Activated CD8-positive, alpha-beta T cell treated with anti-CD3 and anti-CD28 coated beads for 36 hours (primary cell): Measurements from ENCODE around the gene TMEM74B. TPM values are rescaled to one million over a fixed set of nuclear protein-coding genes. Genes with fewer than 3 reads are reported as not detected.

Experiments
- ATAC-seq: fragments of 200-7000 bp; cut with Tn5 transposase; one replicate; pipeline ENCODE4 v1.10.0; 2021; ENCODE audit warnings: mild to moderate bottlenecking, moderate library complexity
- CTCF ChIA-PET: fragments of 350-600 bp; sonication (Branson Sonifier 250); formaldehyde crosslinking; loops from one replicate; lab custom pipeline; 2021; ENCODE audit warnings: antibody characterized with exemption; lab: Charles Lee
- POLR2A ChIA-PET: fragments of 350-600 bp; sonication (Branson Sonifier 250); formaldehyde crosslinking; loops from one replicate; lab custom pipeline; 2021; ENCODE audit warnings: antibody characterized with exemption; lab: Charles Lee
- DNase-seq: peaks from one replicate; pipeline ENCODE4 v3.0.0-alpha.2; 2020
- H3K27ac Mint-ChIP-seq: one replicate; pipeline ENCODE4 v1.8.0; 2021; ENCODE audit warnings: mild to moderate bottlenecking, mixed read lengths
- H3K27me3 Mint-ChIP-seq: one replicate; pipeline ENCODE4 v1.8.0; 2021; ENCODE audit warnings: mixed read lengths
- H3K36me3 Mint-ChIP-seq: one replicate; pipeline ENCODE4 v1.8.0; 2021; ENCODE audit warnings: low read depth, mixed read lengths
- H3K4me1 Mint-ChIP-seq: one replicate; pipeline ENCODE4 v1.8.0; 2021; ENCODE audit warnings: low read depth, mixed read lengths
- H3K4me3 Mint-ChIP-seq: one replicate; pipeline ENCODE4 v1.8.0; 2021; ENCODE audit warnings: mild to moderate bottlenecking, moderate library complexity, mixed read lengths
- H3K9me3 Mint-ChIP-seq: one replicate; pipeline ENCODE4 v1.8.0; 2021; ENCODE audit warnings: mixed read lengths
- CTCF ChIP-seq: fragments of 200-600 bp; IDR thresholded peaks from one replicate; pipeline ENCODE4 v1.8.0; 2022; ENCODE audit warnings: antibody characterized with exemption, mild to moderate bottlenecking
- intact Hi-C: fragments of 100-400 bp; cut with micrococcal nuclease; formaldehyde crosslinking; loops from one replicate; pipeline ENCODE4 v1.10.0; 2022
- total RNA-seq, 2 experiments: library from RNA; stranded (reverse); gene quantifications; one replicate each; pipeline ENCODE4 v1.2.3, GENCODE V29; 2021

Gene TMEM74B
- total RNA-seq, 2 experiments from 2014 or later: 1.8 to 2.2 TPM

DNA sequence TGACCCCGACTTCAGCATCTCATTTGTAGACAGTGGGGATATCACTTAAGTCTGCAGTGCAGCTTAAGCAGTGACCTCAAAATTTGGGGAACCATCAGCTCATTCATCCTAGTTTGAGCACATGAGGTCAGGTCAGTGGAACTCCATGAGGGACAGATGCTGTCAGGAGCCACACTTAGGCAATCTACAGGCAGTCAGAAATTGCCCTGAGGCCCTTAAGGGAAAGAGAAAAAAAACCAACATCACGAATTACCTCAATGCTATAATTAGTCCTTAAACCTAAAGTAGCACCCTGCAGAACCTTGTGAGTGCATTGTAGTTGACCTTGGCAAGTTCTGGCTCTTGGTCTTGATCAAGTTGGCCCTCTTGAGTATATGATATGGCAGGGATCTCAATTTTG, 21.1 kb downstream of the TMEM74B start:
- no peak overlapping the region for H3K4me3 Mint-ChIP-seq
- no peak overlapping the region for H3K27ac Mint-ChIP-seq
- no peaks in the 10 kb centered on the region for H3K27me3 Mint-ChIP-seq
- no peak for DNase-seq
- H3K9me3 Mint-ChIP-seq: no peaks in the 10 kb centered on the region
- intact Hi-C loops: no loop called here
- CTCF ChIA-PET: no interaction called here
- POLR2A ChIA-PET: interaction anchor here (1.0 kb wide), 1 partner anchor 13 kb away, joined by 3 read pairs; no protein-coding TSS in a partner anchor
- H3K4me1 Mint-ChIP-seq: no peaks in the 10 kb centered on the region
- ATAC-seq: no peak
- peaks cover 53% of the 10 kb centered on the region for H3K36me3 Mint-ChIP-seq
- TF ChIP-seq CTCF: no peak

GRCh38 chr20:1163105-1163504, 21.7 kb downstream of the TMEM74B start:
- no peak overlapping the region for H3K4me3 Mint-ChIP-seq
- H3K4me1 Mint-ChIP-seq: no peaks in the 10 kb centered on the region
- ATAC-seq (no peak), DNase-seq (no peak)
- no peak overlapping the region for H3K27ac Mint-ChIP-seq
- no peaks in the 10 kb centered on the region for H3K27me3 Mint-ChIP-seq
- H3K9me3 Mint-ChIP-seq: no peaks in the 10 kb centered on the region
- intact Hi-C loops: no loop called here
- ChIA-PET CTCF (no interaction called here), POLR2A (interaction anchor here (1.0 kb wide), 1 partner anchor 43 kb away, joined by 4 read pairs; no protein-coding TSS in a partner anchor)
- no peak for TF ChIP-seq CTCF
- H3K36me3 Mint-ChIP-seq: peaks cover 48% of the 10 kb centered on the region

DNA sequence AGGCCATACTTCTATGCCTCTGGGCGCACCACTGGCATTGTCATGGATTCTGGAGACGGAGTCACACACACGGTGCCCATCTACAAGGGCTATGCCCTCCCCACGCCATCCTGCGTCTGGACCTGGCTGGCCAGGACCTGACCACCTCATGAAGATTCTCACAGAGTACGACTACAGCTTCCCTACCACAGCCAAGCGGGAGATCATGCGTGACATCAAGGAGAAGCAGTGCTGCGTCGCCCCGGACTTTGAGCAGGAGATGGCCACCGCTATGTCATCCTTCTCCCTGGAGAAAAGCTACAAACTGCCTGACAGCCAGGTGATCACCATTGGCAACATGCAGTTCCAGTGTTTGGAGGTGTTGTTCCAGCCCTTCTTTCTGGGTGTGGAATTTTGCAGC, 23.8 kb downstream of the TMEM74B start:
- H3K27me3 Mint-ChIP-seq: no peaks in the 10 kb centered on the region
- POLR2A ChIA-PET: interaction anchor here (1.6 kb wide), 1 partner anchor 9 kb away, joined by 5 read pairs; no protein-coding TSS in a partner anchor
- peaks cover 42% of the 10 kb centered on the region for H3K36me3 Mint-ChIP-seq
- no peak overlapping the region for H3K4me3 Mint-ChIP-seq
- H3K4me1 Mint-ChIP-seq: no peaks in the 10 kb centered on the region
- H3K9me3 Mint-ChIP-seq: no peaks in the 10 kb centered on the region
- CTCF ChIA-PET: no interaction called here
- no peak overlapping the region for H3K27ac Mint-ChIP-seq
- intact Hi-C loops: no loop called here
- DNase-seq: no peak
- no peak for ATAC-seq
- no peak for TF ChIP-seq CTCF

DNA sequence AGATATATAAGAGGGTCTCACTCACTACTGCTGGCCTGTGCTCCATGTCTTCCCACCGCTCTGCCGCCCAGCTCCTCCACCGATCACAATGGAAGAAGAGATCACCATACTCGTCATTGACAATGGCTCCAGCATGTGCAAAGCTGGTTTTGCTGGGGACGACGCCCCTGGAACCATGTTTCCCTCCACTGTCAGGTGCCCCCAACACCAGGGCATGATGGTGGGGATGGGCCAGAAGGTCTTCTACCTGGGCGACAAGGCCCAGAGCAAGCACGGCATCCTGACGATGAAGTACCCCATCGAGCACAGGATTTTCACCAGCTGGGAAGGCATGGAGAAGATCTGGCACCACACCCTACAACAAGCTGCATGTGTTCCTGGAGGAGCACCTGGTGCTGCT, 24.3 kb downstream of the TMEM74B start:
- H3K27ac Mint-ChIP-seq: no peak overlapping the region
- no peak overlapping the region for H3K4me3 Mint-ChIP-seq
- ChIA-PET POLR2A (interaction anchor here (0.6 to 1.6 kb wide), 2 partner anchors 9 kb away, joined by 3 to 5 read pairs; no protein-coding TSS in a partner anchor), CTCF (no interaction called here)
- H3K36me3 Mint-ChIP-seq: peaks cover 43% of the 10 kb centered on the region
- TF ChIP-seq CTCF: no peak
- no peaks in the 10 kb centered on the region for H3K4me1 Mint-ChIP-seq
- H3K27me3 Mint-ChIP-seq: no peaks in the 10 kb centered on the region
- intact Hi-C loops: no loop called here
- H3K9me3 Mint-ChIP-seq: no peaks in the 10 kb centered on the region
- DNase-seq (no peak), ATAC-seq (no peak)

GRCh38 chr20:1155342-1155741, 29.4 kb downstream of the TMEM74B start:
- DNase-seq (no peak), ATAC-seq (no peak)
- Mint-ChIP-seq H3K4me1 (peaks cover 4% of the 10 kb centered on the region), H3K27me3 (no peaks in the 10 kb centered on the region), H3K9me3 (peaks cover 2% of the 10 kb centered on the region), H3K36me3 (peaks cover 53% of the 10 kb centered on the region), H3K4me3 (no peak overlapping the region), H3K27ac (no peak overlapping the region)
- no peak for TF ChIP-seq CTCF
- ChIA-PET CTCF (no interaction called here), POLR2A (no interaction called here)
- intact Hi-C loops: no loop called here
